ENCODE results near the gene MAPK11. TPM values are rescaled to one million over a fixed set of nuclear protein-coding genes. Genes with fewer than 3 reads are reported as not detected.

MAPK11 gene
- total and polyA plus RNA-seq, 2 donors (not counting 1 experiment from before 2014, with no cell fraction given) = 2.6 to 7.6 TPM

- H3K4me1 ChIP-seq (ENCODE audit: control insufficient read depth, extremely low read depth, insufficient read depth, low read length) = peaks cover 55% of the 10 kb centered on the region
- H3K79me2 ChIP-seq (ENCODE audit: control insufficient read depth, insufficient read depth, low read length) = peaks cover 94% of the 10 kb centered on the region
- no peak overlapping the region for H2AFZ ChIP-seq (ENCODE audit: low read length)
- peak overlapping the region; percentile 7 for H3K9ac ChIP-seq (ENCODE audit: insufficient read depth, low read length)
- TF ChIP-seq CTCF (conservative IDR thresholded peaks at IDR 0.05 in 1 of 2, IDR thresholded peaks at IDR 0.05 in 1 of 2; ENCODE audit: low read depth in 1 of 2, low read length in 2 of 2) = no peak
- TF ChIP-seq EZH2 (IDR thresholded peaks at IDR 0.05; ENCODE audit: low read length, missing control alignments) = no peak
- H3K27ac ChIP-seq (ENCODE audit: insufficient read depth, low read length) = peak overlapping the region; percentile 56
- no peaks in the 10 kb centered on the region for H3K27me3 ChIP-seq (ENCODE audit: control insufficient read depth, insufficient read depth, low read length)
- peaks cover 13% of the 10 kb centered on the region for H3K36me3 ChIP-seq (ENCODE audit: control insufficient read depth, insufficient read depth, low read length)
- H3K9me3 ChIP-seq (ENCODE audit: control insufficient read depth, insufficient read depth, low read depth, low read length) = no peaks in the 10 kb centered on the region
- peaks cover 2% of the 10 kb centered on the region for H4K20me1 ChIP-seq (ENCODE audit: control insufficient read depth, extremely low read depth, insufficient read depth, low read length)
- peak overlapping the region; percentile 58 for H3K4me2 ChIP-seq (ENCODE audit: extremely low read depth, insufficient read depth, low read length)
- DNase-seq (ENCODE audit: low read depth in 2 of 2) = no peak
- peak overlapping the region in 3 of 4 experiments; percentile 7 to 25 (median 7) for H3K4me3 ChIP-seq (replicated peaks in 1 of 4; ENCODE audit: control extremely low read depth in 1 of 4, insufficient read depth in 1 of 4, low read depth in 3 of 4, low read length in 4 of 4)
Observed at GRCh38 chr22:50301581-50301991, 31.4 kb upstream of the MAPK11 start.

GRCh38 chr22:50300620-50301257 is 30.6 kb upstream of the MAPK11 start:
- Histone ChIP-seq H3K9me3 (ENCODE audit: control insufficient read depth, insufficient read depth, low read depth, low read length) (no peaks in the 10 kb centered on the region), H3K36me3 (ENCODE audit: control insufficient read depth, insufficient read depth, low read length) (peaks cover 13% of the 10 kb centered on the region), H3K27me3 (ENCODE audit: control insufficient read depth, insufficient read depth, low read length) (no peaks in the 10 kb centered on the region), H2AFZ (ENCODE audit: low read length) (no peak overlapping the region), H3K4me2 (ENCODE audit: extremely low read depth, insufficient read depth, low read length) (peak overlapping the region; percentile 58), H3K4me3 (replicated peaks in 1 of 4; ENCODE audit: control extremely low read depth in 1 of 4, insufficient read depth in 1 of 4, low read depth in 3 of 4, low read length in 4 of 4) (peak overlapping the region in 1 of 4 experiments; percentile 17), H3K9ac (ENCODE audit: insufficient read depth, low read length) (no peak overlapping the region), H3K27ac (ENCODE audit: insufficient read depth, low read length) (no peak overlapping the region), H3K79me2 (ENCODE audit: control insufficient read depth, insufficient read depth, low read length) (peaks cover 94% of the 10 kb centered on the region), H3K4me1 (ENCODE audit: control insufficient read depth, extremely low read depth, insufficient read depth, low read length) (peaks cover 57% of the 10 kb centered on the region), H4K20me1 (ENCODE audit: control insufficient read depth, extremely low read depth, insufficient read depth, low read length) (peaks cover 2% of the 10 kb centered on the region)
- no peak for TF ChIP-seq CTCF (conservative IDR thresholded peaks at IDR 0.05 in 1 of 2, IDR thresholded peaks at IDR 0.05 in 1 of 2; ENCODE audit: low read depth in 1 of 2, low read length in 2 of 2)
- TF ChIP-seq EZH2 (IDR thresholded peaks at IDR 0.05; ENCODE audit: low read length, missing control alignments) = no peak
- no peak for DNase-seq (ENCODE audit: low read depth in 2 of 2)

- H4K20me1 ChIP-seq (ENCODE audit: control insufficient read depth, extremely low read depth, insufficient read depth, low read length) = peaks cover 2% of the 10 kb centered on the region
- no peaks in the 10 kb centered on the region for H3K9me3 ChIP-seq (ENCODE audit: control insufficient read depth, insufficient read depth, low read depth, low read length)
- H3K36me3 ChIP-seq (ENCODE audit: control insufficient read depth, insufficient read depth, low read length) = peaks cover 10% of the 10 kb centered on the region
- H3K27ac ChIP-seq (ENCODE audit: insufficient read depth, low read length) = no peak overlapping the region
- TF ChIP-seq CTCF (conservative IDR thresholded peaks at IDR 0.05 in 1 of 2, IDR thresholded peaks at IDR 0.05 in 1 of 2; ENCODE audit: low read depth in 1 of 2, low read length in 2 of 2) (no peak), EZH2 (IDR thresholded peaks at IDR 0.05; ENCODE audit: low read length, missing control alignments) (no peak)
- peak overlapping the region; percentile 7 for H3K9ac ChIP-seq (ENCODE audit: insufficient read depth, low read length)
- peaks cover 52% of the 10 kb centered on the region for H3K4me1 ChIP-seq (ENCODE audit: control insufficient read depth, extremely low read depth, insufficient read depth, low read length)
- no peaks in the 10 kb centered on the region for H3K27me3 ChIP-seq (ENCODE audit: control insufficient read depth, insufficient read depth, low read length)
- no peak for DNase-seq (ENCODE audit: low read depth in 2 of 2)
- peak overlapping the region; percentile 51 for H3K4me2 ChIP-seq (ENCODE audit: extremely low read depth, insufficient read depth, low read length)
- peaks cover 95% of the 10 kb centered on the region for H3K79me2 ChIP-seq (ENCODE audit: control insufficient read depth, insufficient read depth, low read length)
- H2AFZ ChIP-seq (ENCODE audit: low read length) = no peak overlapping the region
- H3K4me3 ChIP-seq (replicated peaks in 1 of 4; ENCODE audit: control extremely low read depth in 1 of 4, insufficient read depth in 1 of 4, low read depth in 3 of 4, low read length in 4 of 4) = peak overlapping the region in 1 of 4 experiments; percentile 40
Observed at GRCh38 chr22:50299785-50300619, 29.8 kb upstream of the MAPK11 start.

All from fibroblast of lung (primary cell).